Measurements from ENCODE around the gene SMURF1.

DNA sequence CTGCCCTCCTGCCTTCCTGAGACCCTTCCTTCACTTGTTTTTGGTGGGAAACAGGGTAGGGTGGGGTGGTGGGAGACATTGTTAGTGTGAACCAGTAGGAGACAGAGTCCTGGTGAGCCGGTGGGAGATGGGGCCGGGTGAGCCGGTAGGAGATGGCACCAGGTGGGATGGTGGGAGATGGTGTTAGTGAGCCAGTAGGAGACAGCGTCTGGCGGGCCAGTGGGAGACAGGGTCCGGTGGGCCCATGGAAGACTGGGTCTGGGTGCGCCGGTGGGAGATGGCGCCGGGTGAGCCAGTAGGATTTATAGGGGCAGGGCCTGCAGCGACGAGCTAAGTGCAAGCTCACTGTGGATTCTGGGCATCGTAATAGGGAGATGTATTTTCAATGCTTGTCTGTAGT, 148.8 kb downstream of the SMURF1 start:
- no peak for TF ChIP-seq GATA3 (IDR thresholded peaks at IDR 0.05; ENCODE audit: low read depth, low read length)
- TF ChIP-seq GATA2 (IDR thresholded peaks at IDR 0.05; ENCODE audit: low read depth, low read length): no peak
